Subcutaneous adipose tissue (tissue), 4 donors: Measurements from ENCODE around the gene RALGAPA1. TPM values are rescaled to one million over a fixed set of nuclear protein-coding genes. Genes with fewer than 3 reads are reported as not detected.

ENCODE experiments used
- CTCF ChIP-seq: fragments of 450-650 bp; IDR thresholded peaks from one replicate; pipeline ENCODE4 v1.5.1; 2016; ENCODE audit warnings: low read depth, mild to moderate bottlenecking, control low read depth, antibody characterized with exemption, moderate library complexity
- total RNA-seq, 4 donors: library from RNA; depleted of rRNA; stranded (reverse); fragments of >200 nt; gene quantifications; one replicate each; pipeline ENCODE4 v1.1.0, GENCODE V29; 2016

The RALGAPA1 gene
- total RNA-seq, 4 donors from 2014 or later, result 48.6 to 104 (median 65.9) TPM

- TF ChIP-seq CTCF, result no peak
These were observed 40.0 kb upstream of the RALGAPA1 start for GRCh38 chr14:35849122-35849521.

GRCh38 chr14:35847636-35848035, 38.5 kb upstream of the RALGAPA1 start:
- TF ChIP-seq CTCF, result no peak

GRCh38 chr14:35844494-35844893, 35.4 kb upstream of the RALGAPA1 start:
- TF ChIP-seq CTCF, result no peak

GRCh38 chr14:35835208-35835982, 26.3 kb upstream of the RALGAPA1 start:
- TF ChIP-seq CTCF, result no peak

- TF ChIP-seq CTCF, result no peak
These were observed 20.4 kb upstream of the RALGAPA1 start for GRCh38 chr14:35829449-35829848.

GRCh38 chr14:35827678-35828472, 18.8 kb upstream of the RALGAPA1 start:
- TF ChIP-seq CTCF, result no peak

GRCh38 chr14:35826952-35827416, 17.9 kb upstream of the RALGAPA1 start:
- TF ChIP-seq CTCF, result no peak
